Activated naive CD8-positive, alpha-beta T cell treated with anti-CD3 and anti-CD28 coated beads for 36 hours (primary cell): ENCODE results near the gene IRS2. TPM values are rescaled to one million over a fixed set of nuclear protein-coding genes. Genes with fewer than 3 reads are reported as not detected.

Source experiments
- DNase-seq: peaks from one replicate; pipeline ENCODE4 v3.0.0; 2021
- H3K27ac Mint-ChIP-seq: one replicate; pipeline ENCODE4 v1.8.0; 2022; ENCODE audit warnings: mild to moderate bottlenecking, moderate library complexity, mixed read lengths
- H3K27me3 Mint-ChIP-seq: one replicate; pipeline ENCODE4 v1.8.0; 2022; ENCODE audit warnings: mild to moderate bottlenecking, mixed read lengths
- H3K36me3 Mint-ChIP-seq: one replicate; pipeline ENCODE4 v1.8.0; 2021; ENCODE audit warnings: mild to moderate bottlenecking, mixed read lengths
- H3K4me1 Mint-ChIP-seq: one replicate; pipeline ENCODE4 v1.8.0; 2021; ENCODE audit warnings: mixed read lengths
- H3K4me3 Mint-ChIP-seq: one replicate; pipeline ENCODE4 v1.8.0; 2022; ENCODE audit warnings: mild to moderate bottlenecking, moderate library complexity, mixed read lengths
- H3K9me3 Mint-ChIP-seq: one replicate; pipeline ENCODE4 v1.8.0; 2022; ENCODE audit warnings: mixed read lengths
- total RNA-seq, 2 experiments: library from RNA; stranded (reverse); gene quantifications; one replicate each; pipeline ENCODE4 v1.2.3, GENCODE V29; 2021

The IRS2 gene
- total RNA-seq, 2 experiments from 2014 or later: 1.8 to 1.9 TPM

GRCh38 chr13:109787135-109787954 lies 962 bp upstream of the IRS2 start:
- peak overlapping the region; percentile 82 for H3K4me3 Mint-ChIP-seq
- H3K27me3 Mint-ChIP-seq: peaks cover 19% of the 10 kb centered on the region
- H3K4me1 Mint-ChIP-seq: peaks cover 19% of the 10 kb centered on the region
- peak overlapping the region; percentile 73 for H3K27ac Mint-ChIP-seq
- peak; percentile 32 for DNase-seq
- peaks cover 2% of the 10 kb centered on the region for H3K36me3 Mint-ChIP-seq
- H3K9me3 Mint-ChIP-seq: no peaks in the 10 kb centered on the region

- no peaks in the 10 kb centered on the region for H3K9me3 Mint-ChIP-seq
- H3K4me3 Mint-ChIP-seq: no peak overlapping the region
- H3K4me1 Mint-ChIP-seq: peaks cover 23% of the 10 kb centered on the region
- DNase-seq: no peak
- peaks cover 13% of the 10 kb centered on the region for H3K27me3 Mint-ChIP-seq
- no peak overlapping the region for H3K27ac Mint-ChIP-seq
- H3K36me3 Mint-ChIP-seq: peaks cover 2% of the 10 kb centered on the region
Observed at GRCh38 chr13:109785892-109786450, 412 bp downstream of the IRS2 start.

- peaks cover 27% of the 10 kb centered on the region for H3K4me1 Mint-ChIP-seq
Observed at GRCh38 chr13:109785141-109785891, 1.1 kb downstream of the IRS2 start.

GRCh38 chr13:109784590-109785140 lies 1.7 kb downstream of the IRS2 start:
- Mint-ChIP-seq H3K36me3 (peaks cover 2% of the 10 kb centered on the region), H3K4me1 (peaks cover 33% of the 10 kb centered on the region), H3K4me3 (peak overlapping the region; percentile 54), H3K27ac (no peak overlapping the region), H3K9me3 (no peaks in the 10 kb centered on the region), H3K27me3 (peaks cover 11% of the 10 kb centered on the region)
- peak; percentile 79 for DNase-seq

More at GRCh38 chr13:109785141-109785891, 1.1 kb downstream of the IRS2 start:
- Mint-ChIP-seq H3K4me3 (peak overlapping the region; percentile 54), H3K27ac (no peak overlapping the region), H3K36me3 (peaks cover 2% of the 10 kb centered on the region), H3K9me3 (no peaks in the 10 kb centered on the region), H3K27me3 (peaks cover 11% of the 10 kb centered on the region)
- DNase-seq: peak; percentile 50

- H3K27me3 Mint-ChIP-seq: peaks cover 7% of the 10 kb centered on the region
- peaks cover 2% of the 10 kb centered on the region for H3K36me3 Mint-ChIP-seq
- no peak overlapping the region for H3K27ac Mint-ChIP-seq
- no peak for DNase-seq
- peaks cover 36% of the 10 kb centered on the region for H3K4me1 Mint-ChIP-seq
- H3K9me3 Mint-ChIP-seq: no peaks in the 10 kb centered on the region
- no peak overlapping the region for H3K4me3 Mint-ChIP-seq
Observed at GRCh38 chr13:109783815-109784589, 2.4 kb downstream of the IRS2 start.

GRCh38 chr13:109783447-109783814 lies 3.0 kb downstream of the IRS2 start:
- no peaks in the 10 kb centered on the region for H3K9me3 Mint-ChIP-seq
- peaks cover 4% of the 10 kb centered on the region for H3K27me3 Mint-ChIP-seq
- H3K4me1 Mint-ChIP-seq: peaks cover 36% of the 10 kb centered on the region
- no peak overlapping the region for H3K4me3 Mint-ChIP-seq
- no peak overlapping the region for H3K27ac Mint-ChIP-seq
- DNase-seq: no peak
- H3K36me3 Mint-ChIP-seq: peaks cover 2% of the 10 kb centered on the region

GRCh38 chr13:109782823-109783431 lies 3.5 kb downstream of the IRS2 start:
- Mint-ChIP-seq H3K4me1 (peaks cover 37% of the 10 kb centered on the region), H3K9me3 (no peaks in the 10 kb centered on the region), H3K27me3 (no peaks in the 10 kb centered on the region), H3K36me3 (peaks cover 2% of the 10 kb centered on the region), H3K4me3 (no peak overlapping the region), H3K27ac (no peak overlapping the region)
- no peak for DNase-seq

GRCh38 chr13:109782066-109782822 lies 4.1 kb downstream of the IRS2 start:
- Mint-ChIP-seq H3K4me1 (peaks cover 40% of the 10 kb centered on the region), H3K27ac (no peak overlapping the region), H3K9me3 (no peaks in the 10 kb centered on the region), H3K27me3 (no peaks in the 10 kb centered on the region), H3K4me3 (no peak overlapping the region), H3K36me3 (peaks cover 2% of the 10 kb centered on the region)
- no peak for DNase-seq

- Mint-ChIP-seq H3K36me3 (peaks cover 2% of the 10 kb centered on the region), H3K27me3 (no peaks in the 10 kb centered on the region), H3K27ac (no peak overlapping the region), H3K9me3 (no peaks in the 10 kb centered on the region), H3K4me1 (peaks cover 47% of the 10 kb centered on the region), H3K4me3 (no peak overlapping the region)
- DNase-seq: no peak
Observed at GRCh38 chr13:109781384-109782065, 4.9 kb downstream of the IRS2 start.

GRCh38 chr13:109780845-109781383 lies 5.5 kb downstream of the IRS2 start:
- Mint-ChIP-seq H3K4me1 (peaks cover 50% of the 10 kb centered on the region), H3K27ac (no peak overlapping the region), H3K36me3 (peaks cover 2% of the 10 kb centered on the region), H3K27me3 (no peaks in the 10 kb centered on the region), H3K9me3 (no peaks in the 10 kb centered on the region), H3K4me3 (no peak overlapping the region)
- no peak for DNase-seq

GRCh38 chr13:109779876-109780510 lies 6.4 kb downstream of the IRS2 start:
- Mint-ChIP-seq H3K27ac (peak overlapping the region; percentile 61), H3K27me3 (no peaks in the 10 kb centered on the region), H3K4me3 (peak overlapping the region; percentile 70), H3K9me3 (no peaks in the 10 kb centered on the region), H3K4me1 (peaks cover 50% of the 10 kb centered on the region), H3K36me3 (peaks cover 2% of the 10 kb centered on the region)
- DNase-seq: no peak

GRCh38 chr13:109779074-109779473 lies 7.3 kb downstream of the IRS2 start:
- Mint-ChIP-seq H3K9me3 (no peaks in the 10 kb centered on the region), H3K27ac (peak overlapping the region; percentile 72), H3K27me3 (no peaks in the 10 kb centered on the region), H3K4me3 (peak overlapping the region; percentile 70), H3K36me3 (peaks cover 2% of the 10 kb centered on the region), H3K4me1 (peaks cover 50% of the 10 kb centered on the region)
- peak; percentile 48 for DNase-seq
